Fibroblast of skin of left biceps (primary cell): Measurements from ENCODE around the gene ABCD1.
"Not testable (repeated sequence)": the region's sequence is repeated elsewhere in the genome, so short reads cannot be mapped to it uniquely, and the experiment has no call there.

Experiments used
- DNase-seq, 2 experiments: peaks; one replicate each; pipeline ENCODE4 v3.0.0-alpha.2; 2013; ENCODE audit warnings: low read depth in 2 of 2

Gene ABCD1

DNA sequence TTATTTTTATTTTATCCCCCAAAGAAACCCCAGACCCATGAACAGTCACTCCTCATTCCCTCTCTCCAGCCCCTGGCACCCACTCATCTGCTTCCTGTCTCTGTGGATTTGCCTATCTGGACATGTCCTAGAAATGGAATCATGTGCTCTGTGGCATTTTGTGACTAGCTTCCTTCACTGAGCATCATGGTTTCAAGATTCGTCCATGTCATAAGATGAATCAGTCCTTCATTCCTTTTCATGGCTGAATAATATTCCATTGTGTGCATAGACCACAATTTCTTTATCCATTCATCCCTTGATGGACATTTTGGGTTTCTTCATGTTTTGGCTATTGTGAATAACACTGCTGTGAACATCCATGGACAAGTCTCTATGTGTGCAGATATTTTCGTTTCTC lies 10.2 kb downstream of the ABCD1 start:
- DNase-seq, result no peak

DNA sequence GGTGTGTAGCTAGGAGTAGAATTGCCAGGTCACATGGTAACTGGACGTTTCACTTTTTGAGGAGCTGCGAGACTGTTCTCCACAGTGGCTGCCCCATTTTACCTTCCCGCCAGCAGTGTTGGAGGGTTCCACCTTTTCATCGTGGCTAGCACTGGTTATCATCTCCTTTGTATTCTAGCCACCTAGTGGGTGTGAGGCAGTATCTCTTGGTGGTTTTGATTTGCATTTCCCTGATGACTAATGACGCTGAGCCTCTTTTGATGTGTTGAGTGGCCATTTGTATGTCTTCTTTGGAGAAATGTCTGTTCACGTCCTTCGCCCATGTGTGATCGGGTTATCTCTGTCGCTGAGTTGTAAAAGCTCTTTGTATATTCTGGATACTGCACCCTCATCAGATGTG lies 10.6 kb downstream of the ABCD1 start:
- DNase-seq, result no peak

DNA sequence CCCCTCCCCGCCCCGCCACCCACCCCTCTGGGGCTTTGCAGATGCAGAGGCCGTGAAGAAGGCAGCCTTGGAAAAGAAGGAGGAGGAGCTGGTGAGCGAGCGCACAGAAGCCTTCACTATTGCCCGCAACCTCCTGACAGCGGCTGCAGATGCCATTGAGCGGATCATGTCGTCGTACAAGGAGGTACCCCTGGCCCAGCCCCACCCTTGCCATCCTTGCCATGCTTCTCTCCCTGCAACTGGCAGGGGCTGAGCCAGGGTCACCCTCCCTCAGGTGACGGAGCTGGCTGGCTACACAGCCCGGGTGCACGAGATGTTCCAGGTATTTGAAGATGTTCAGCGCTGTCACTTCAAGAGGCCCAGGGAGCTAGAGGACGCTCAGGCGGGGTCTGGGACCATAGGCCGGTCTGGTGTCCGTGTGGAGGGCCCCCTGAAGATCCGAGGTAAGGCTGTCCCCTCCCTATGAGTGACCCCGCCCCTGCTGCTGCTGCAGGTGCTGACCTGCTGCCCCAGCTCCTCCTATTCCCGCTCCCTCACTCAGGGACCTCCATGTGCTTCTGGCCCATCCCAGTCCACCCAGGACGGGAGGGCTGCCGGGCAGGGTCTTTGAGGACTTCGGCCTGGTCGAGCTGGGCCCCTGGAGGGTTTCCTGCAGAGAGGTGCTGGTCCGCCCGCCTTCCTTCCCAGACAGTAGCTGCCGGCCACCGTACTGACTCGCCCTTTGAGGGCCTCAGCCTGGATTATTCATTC lies 11.6 kb downstream of the ABCD1 start:
- no peak for DNase-seq

DNA sequence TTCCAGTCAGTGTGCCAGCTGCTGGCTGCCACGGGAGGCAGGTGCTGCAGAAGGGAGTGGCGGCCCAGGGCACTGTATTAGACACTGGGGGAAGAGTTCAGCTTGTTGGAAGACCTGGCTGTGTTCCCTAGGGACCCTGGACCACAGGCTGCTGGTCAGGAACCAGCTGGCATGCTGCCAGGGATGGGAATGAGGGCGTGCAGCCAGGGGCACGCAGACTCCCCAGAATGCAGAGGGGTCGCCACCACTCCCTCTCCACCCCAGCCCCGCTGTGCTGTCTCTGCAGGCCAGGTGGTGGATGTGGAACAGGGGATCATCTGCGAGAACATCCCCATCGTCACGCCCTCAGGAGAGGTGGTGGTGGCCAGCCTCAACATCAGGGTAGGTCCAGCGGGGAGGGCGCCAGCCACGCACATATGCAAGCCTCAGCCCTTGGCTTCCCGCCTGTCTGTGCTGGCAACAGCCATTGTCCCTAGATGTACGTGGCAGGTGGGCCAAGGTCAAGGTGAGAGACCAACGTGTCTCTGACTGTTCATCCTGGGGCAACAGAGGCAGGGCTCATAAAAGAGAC lies 12.3 kb downstream of the ABCD1 start:
- no peak for DNase-seq

- no peak for DNase-seq
These were observed 13.5 kb downstream of the ABCD1 start for GRCh38 chrX:153738056-153738605.

DNA sequence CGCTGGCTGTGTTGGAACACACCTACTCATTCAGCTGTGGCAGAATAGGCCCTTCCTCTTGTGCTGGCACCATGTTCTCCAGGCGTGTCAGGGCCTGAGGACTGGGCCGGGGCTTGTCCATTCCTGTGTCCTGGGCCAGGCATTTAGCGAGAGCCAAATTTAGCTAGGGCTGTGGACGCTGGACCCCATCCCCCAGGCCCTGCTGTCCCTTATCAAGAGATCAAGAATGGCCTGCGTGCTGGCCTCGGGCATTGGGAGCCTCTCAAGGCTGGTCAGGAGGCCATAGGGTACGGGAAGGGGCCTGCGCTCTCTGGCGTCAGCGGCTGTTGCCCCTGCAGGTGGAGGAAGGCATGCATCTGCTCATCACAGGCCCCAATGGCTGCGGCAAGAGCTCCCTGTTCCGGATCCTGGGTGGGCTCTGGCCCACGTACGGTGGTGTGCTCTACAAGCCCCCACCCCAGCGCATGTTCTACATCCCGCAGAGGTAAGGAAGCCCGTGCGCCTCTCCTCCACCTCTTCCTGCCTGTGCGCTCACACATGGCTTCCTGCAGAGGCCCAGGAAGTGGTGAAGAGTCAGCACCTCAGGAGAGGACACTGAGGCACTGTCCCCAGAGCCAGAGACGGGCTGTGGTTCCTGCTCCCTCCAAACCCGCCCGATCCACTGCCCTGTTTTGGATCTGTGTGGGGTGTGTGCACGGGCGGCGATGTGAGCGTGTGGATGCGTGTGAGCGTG lies 15.3 kb downstream of the ABCD1 start:
- DNase-seq, result no peak

DNA sequence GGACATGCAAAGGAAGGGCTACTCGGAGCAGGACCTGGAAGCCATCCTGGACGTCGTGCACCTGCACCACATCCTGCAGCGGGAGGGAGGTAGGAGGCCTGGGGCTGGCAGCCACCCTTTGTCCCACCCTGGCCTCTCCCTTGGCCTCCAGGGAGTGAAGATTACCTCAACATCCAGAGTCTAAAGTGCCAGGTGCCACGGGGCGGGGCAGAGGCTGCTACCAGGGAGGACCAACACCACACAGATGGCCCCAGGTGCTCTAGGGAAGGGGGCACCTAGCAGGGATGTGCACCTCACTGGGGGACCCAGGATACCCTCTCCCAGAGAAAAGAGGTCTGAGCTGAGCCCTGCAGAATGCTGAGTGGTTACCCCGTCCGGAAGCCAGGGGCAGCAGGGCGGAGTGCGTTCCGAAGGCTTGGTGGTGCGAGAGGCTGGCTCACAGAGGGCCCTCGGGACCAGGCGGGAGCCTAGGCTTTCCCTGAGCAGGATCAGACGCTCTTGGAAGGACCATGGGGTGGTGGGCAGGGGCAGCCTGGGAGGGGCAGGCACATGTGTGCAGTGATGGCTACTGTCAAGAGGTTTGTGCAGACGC lies 16.1 kb downstream of the ABCD1 start:
- DNase-seq, result no peak

- no peak for DNase-seq
These were observed 16.8 kb downstream of the ABCD1 start for GRCh38 chrX:153741446-153741845.

DNA sequence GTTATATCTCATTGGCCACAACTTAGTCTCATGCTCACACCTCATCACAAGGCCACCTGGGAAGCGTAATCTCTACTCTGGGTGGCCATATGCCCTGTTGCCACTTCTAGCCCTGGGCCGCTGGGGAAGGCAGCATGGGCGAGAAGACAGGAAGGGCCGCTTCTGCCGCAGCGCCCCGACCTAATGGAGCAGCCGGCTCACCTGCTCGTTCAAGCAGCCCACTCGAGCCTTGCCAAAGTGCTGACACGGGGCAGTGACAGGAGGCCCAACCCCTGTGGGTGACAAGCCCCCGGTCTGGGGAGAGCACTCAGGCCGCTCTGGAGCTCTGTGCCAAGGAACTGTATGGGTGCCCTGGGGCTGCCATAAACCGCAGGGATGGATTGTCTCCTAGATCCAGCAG lies 17.5 kb downstream of the ABCD1 start:
- DNase-seq, result not testable (repeated sequence)

DNA sequence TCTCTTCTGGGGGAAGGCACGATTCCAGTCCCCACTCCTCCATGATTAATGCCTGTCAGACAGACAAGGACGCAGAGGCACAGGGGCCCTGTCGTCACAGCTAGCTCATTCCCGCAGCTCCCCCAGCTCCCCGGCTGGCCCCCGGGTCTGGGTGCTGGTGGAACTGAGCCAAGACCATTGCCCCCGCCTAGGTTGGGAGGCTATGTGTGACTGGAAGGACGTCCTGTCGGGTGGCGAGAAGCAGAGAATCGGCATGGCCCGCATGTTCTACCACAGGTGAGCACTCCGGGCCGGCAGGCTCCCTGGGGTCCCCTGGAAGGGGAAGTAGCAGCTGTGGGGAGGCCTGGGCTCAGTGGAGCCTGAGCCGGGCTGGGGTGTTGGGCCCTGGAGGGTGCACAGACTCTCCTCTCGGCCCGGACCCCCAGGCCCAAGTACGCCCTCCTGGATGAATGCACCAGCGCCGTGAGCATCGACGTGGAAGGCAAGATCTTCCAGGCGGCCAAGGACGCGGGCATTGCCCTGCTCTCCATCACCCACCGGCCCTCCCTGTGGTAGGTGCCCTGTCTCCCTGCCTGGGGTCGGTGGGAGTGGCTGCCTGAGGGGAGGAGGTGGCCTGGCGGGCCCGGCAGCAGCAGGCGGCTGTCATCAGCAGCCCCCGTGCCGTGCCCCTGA lies 18.3 kb downstream of the ABCD1 start:
- DNase-seq, result not testable (repeated sequence)

DNA sequence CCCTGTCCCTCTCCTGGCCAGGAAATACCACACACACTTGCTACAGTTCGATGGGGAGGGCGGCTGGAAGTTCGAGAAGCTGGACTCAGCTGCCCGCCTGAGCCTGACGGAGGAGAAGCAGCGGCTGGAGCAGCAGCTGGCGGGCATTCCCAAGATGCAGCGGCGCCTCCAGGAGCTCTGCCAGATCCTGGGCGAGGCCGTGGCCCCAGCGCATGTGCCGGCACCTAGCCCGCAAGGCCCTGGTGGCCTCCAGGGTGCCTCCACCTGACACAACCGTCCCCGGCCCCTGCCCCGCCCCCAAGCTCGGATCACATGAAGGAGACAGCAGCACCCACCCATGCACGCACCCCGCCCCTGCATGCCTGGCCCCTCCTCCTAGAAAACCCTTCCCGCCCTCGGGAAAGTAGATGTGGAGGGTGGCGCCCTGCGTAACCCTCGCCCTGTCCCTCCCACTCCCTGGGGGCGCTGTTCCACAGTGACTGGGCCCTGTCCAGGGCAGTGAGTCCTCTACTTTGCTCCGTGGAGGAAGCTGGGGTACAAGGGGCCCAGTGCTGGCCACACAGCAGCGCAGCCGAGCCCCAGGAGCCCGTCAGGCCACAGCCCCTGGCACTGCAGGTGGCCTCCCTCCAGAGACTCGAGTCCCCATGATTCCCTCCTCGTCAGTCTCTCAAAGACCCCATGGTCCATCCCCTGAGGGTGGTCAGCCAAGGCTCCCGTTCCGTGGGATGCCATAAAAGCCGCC lies 19.0 kb downstream of the ABCD1 start:
- DNase-seq, result not testable (repeated sequence)

DNA sequence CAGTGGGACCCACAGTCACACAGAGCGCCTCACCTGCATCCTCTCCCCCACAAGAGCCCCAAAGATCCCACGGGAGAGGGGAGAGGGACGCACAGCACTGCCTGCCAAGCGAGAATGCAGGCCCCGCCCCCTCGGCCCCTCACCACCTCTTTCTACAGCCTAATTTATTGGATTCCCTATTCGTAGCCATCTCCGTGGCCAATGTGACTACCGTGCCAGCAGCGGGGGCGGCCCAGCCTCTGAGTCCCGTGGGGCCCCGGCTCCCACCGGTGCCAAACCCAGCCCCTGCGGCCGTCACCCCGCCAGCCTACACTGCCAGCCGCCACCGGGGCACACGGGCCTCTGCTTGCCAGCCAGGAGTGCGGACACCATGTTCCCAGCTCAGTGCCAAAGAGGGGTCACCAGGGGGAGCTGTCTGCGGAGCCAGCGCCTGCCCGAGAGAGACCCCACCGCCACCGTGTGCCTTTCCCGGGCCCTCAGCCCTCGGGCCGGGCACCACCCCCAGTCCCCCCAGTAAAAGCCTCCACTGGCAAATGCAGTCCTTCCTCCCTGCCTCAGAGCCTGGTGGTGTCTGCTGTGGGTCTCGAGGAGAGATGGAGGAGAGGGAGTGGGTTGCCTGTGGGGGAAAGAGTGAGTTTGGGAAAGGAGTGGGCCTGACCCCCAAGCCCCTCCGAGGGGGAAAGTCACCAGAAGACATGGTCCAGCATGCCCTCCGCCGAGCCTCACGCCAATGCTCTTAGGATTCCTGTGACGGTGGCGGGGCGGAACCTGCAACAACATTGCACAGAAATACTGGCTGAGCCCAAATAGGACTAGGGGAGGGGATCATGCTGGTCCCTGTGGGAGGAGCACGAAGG lies 19.8 kb downstream of the ABCD1 start:
- no peak for DNase-seq

- not testable (repeated sequence) for DNase-seq
These were observed 20.4 kb downstream of the ABCD1 start for GRCh38 chrX:153745067-153745433.

DNA sequence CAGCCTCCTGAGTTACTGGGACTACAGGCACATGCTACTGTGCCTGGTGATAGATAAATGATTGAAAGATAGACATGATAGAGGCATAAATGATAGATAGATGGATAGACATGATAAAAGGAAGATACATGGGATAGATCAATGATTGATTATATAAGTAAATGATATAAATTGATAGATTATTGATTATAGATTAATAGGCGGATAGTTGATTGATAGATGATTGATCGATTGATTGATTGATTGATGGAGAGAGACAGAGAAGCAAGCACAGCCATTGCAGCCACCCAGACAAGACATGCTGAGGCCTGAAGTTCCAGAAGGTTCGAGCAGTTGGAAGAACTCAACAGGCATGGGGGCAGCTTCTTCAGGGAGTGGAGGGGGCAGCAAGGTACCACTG lies 21.7 kb downstream of the ABCD1 start:
- DNase-seq, result no peak

DNA sequence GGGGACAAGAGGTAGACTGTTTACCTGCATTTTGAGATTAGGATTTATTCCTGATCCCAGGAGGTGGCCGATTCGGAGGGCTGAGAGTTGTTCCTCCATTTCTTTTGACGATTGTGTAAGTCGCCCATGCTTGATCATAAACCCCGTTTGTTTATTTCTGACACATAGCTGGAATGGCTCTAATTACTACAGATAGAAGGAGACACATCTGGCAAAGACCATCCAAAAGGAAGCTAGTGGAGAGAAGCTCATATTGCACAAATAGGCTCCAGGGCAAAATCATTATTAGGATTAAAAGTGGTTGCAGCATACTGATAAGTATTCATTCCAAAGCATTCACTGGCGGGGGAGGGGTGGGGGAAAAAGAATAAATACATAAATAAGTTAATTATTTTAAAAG lies 22.3 kb downstream of the ABCD1 start:
- DNase-seq, result not testable (repeated sequence)

- not testable (repeated sequence) for DNase-seq
These were observed 24.4 kb downstream of the ABCD1 start for GRCh38 chrX:153749017-153749416.

DNA sequence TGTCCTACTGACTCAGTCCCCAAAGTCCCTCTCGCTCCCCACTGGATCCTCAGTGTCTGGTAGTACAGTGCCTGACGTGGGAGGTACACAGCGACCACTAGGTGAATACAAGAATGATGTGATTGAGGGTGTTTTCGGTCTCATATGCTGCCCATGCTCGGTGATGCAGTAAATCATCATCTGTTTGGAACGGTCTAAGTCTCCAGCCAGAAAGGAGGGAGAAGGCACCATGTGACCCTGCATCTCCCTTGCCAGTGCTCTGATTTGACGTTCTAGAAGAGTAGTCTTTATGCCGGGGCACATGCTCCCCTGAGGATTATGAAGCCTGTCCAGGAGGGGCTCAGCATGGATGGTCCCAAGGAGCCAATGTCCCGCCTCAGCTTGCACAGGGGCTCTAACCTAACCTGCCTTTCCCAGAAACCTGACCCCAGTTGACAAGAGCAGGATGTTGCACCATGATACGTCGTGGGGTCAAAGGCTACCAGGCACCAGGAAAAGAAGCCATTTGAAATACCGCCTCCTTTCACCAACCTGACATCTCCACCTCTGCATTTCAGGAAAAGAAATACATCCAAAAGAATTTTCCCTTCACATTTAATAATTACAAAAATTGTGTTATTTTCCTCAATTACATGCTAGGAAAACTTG lies 25.6 kb downstream of the ABCD1 start:
- DNase-seq, result no peak

DNA sequence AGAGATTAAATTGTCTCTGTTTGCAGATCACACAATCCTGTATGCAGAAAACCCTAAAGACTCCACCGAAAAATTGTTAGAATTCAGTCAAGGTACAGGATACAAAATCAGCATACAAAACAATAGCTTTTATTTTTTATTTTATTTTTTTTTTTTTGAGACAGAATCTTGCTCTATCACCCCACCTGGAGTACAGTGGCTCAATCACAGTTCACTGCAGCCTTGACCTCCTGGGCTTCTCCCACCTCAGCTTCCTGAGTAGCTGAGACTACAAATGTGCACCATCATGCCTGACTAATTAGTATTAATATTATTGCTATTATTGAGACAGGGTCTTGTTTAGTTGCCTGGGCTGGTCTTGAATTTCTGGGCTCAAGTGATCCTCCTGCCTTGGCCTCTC lies 30.5 kb downstream of the ABCD1 start:
- DNase-seq, result no peak

DNA sequence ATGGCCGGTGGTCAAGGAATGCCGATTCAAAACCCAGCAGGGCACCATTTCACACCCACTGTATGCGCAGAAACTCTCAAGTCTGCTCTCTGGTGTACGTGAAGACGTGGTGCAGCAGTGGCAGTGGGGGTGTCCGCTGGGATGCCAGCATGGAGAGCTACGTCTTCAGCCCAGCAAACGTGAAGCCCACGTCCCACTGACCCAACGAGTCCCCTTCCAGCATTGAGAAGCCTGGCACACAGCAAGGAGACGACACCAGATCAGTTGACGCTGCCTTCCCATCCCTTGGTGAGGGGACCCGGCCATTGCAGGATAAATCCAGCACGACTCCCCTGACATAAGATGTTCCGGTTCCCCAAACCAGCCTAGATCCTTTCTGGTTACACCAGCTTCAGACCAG lies 37.2 kb downstream of the ABCD1 start:
- no peak for DNase-seq
